Small intestine (tissue), 7 donors: Measurements from ENCODE around the gene SUGCT. TPM values are rescaled to one million over a fixed set of nuclear protein-coding genes. Genes with fewer than 3 reads are reported as not detected.
"Not testable (repeated sequence)": the region's sequence is repeated elsewhere in the genome, so short reads cannot be mapped to it uniquely, and the experiment has no call there.

Source experiments
- DNase-seq, 2 donors: peaks; one replicate each; pipeline versions ENCODE4 v3.0.0 to v3.0.0-alpha.2; 2013
- FAIRE-seq: peaks from 2 replicates; lab custom pipeline; 2012; peaks lifted over from hg19 to GRCh38; lab: Jason Lieb, UNC
- H3K27ac ChIP-seq, 3 donors: one replicate each; pipeline ENCODE4 v1.5.1; 2013; ENCODE audit warnings: low read length in 2 of 3, mild to moderate bottlenecking in 2 of 3, control low read depth in 1 of 3, inconsistent platforms in 1 of 3, low read depth in 1 of 3, moderate library complexity in 1 of 3
- H3K27me3 ChIP-seq, 3 donors: one replicate each; pipeline ENCODE4 v1.6.1; 2013; ENCODE audit warnings: low read length in 3 of 3, inconsistent platforms in 1 of 3; ENCODE audit not compliant: control insufficient read depth in 3 of 3, insufficient read depth in 3 of 3
- H3K36me3 ChIP-seq, 3 donors: one replicate each; pipeline ENCODE4 v1.6.1; 2013; ENCODE audit warnings: low read length in 3 of 3, inconsistent platforms in 1 of 3, low read depth in 1 of 3, mild to moderate bottlenecking in 1 of 3, moderate library complexity in 1 of 3; ENCODE audit not compliant: control insufficient read depth in 3 of 3, insufficient read depth in 2 of 3
- H3K4me1 ChIP-seq, 3 donors: one replicate each; pipeline ENCODE4 v1.6.1; 2013; ENCODE audit warnings: low read length in 2 of 3, inconsistent platforms in 1 of 3, low read depth in 1 of 3, mild to moderate bottlenecking in 1 of 3, moderate library complexity in 1 of 3; ENCODE audit not compliant: control insufficient read depth in 3 of 3, insufficient read depth in 2 of 3
- H3K4me3 ChIP-seq, 3 donors: one replicate each; pipeline ENCODE4 v1.5.1; 2013; ENCODE audit warnings: low read length in 3 of 3, control low read depth in 1 of 3, inconsistent platforms in 1 of 3, low read depth in 1 of 3, mild to moderate bottlenecking in 1 of 3, moderate library complexity in 1 of 3
- H3K9me3 ChIP-seq, 2 donors: one replicate each; pipeline ENCODE4 v1.6.1; 2013; ENCODE audit warnings: low read depth in 1 of 2, low read length in 1 of 2; ENCODE audit not compliant: control insufficient read depth in 2 of 2, insufficient read depth in 1 of 2
- WGBS, 3 donors: extraction: QIAGEN DNeasy Blood & Tissue Kit; methylation state at CpG; one replicate each; pipeline ENCODE4 v1.1.7; 2013; 5-methylcytosine and 5-hydroxymethylcytosine counted together
- polyA plus RNA-seq, 4 donors: library from polyadenylated mRNA; stranded (reverse) in 3 of 4; unstranded in 1 of 4; fragments of 200-250 nt in 3 of 4; fragments of 120-200 nt in 1 of 4; gene quantifications; one replicate each; pipeline versions ENCODE4 v1.2.1 to v1.2.3, GENCODE V29; 2013
- donor health status: healthy with polysubstance abuse.
- donor health status: control.
- donor health status: control.
- donor health status: Bipolar disorder and iron deficiency.
- donor health status: healthy.

The SUGCT gene
- polyA plus RNA-seq, 4 donors, result 0.54 to 26.9 (median 2.5) TPM

- no peak for FAIRE-seq
- no peaks in the 10 kb centered on the region for H3K9me3 ChIP-seq
- H3K36me3 ChIP-seq, result no peaks in the 10 kb centered on the region
- H3K4me1 ChIP-seq, result no peaks in the 10 kb centered on the region
- no peaks in the 10 kb centered on the region for H3K27me3 ChIP-seq
- no peak overlapping the region for H3K27ac ChIP-seq
- no peak for DNase-seq
- WGBS, 3 donors, result 85 to 94% (median 86%) methylated on average over 1 of the region's 1 CpG
- H3K4me3 ChIP-seq, result no peak overlapping the region
Observed at GRCh38 chr7:40394400-40394799, 259.6 kb downstream of the SUGCT start.

GRCh38 chr7:40400525-40400924 lies 265.7 kb downstream of the SUGCT start:
- no peaks in the 10 kb centered on the region for H3K4me1 ChIP-seq
- WGBS, 3 donors, result 90 to 92% (median 91%) methylated on average over 4 of the region's 4 CpGs
- no peaks in the 10 kb centered on the region for H3K9me3 ChIP-seq
- DNase-seq, result no peak
- H3K4me3 ChIP-seq, result no peak overlapping the region
- FAIRE-seq, result no peak
- H3K36me3 ChIP-seq, result no peaks in the 10 kb centered on the region
- no peaks in the 10 kb centered on the region for H3K27me3 ChIP-seq
- H3K27ac ChIP-seq, result no peak overlapping the region

GRCh38 chr7:40401406-40401805 lies 266.6 kb downstream of the SUGCT start:
- DNase-seq, result no peak
- H3K36me3 ChIP-seq, result no peaks in the 10 kb centered on the region
- H3K4me1 ChIP-seq, result no peaks in the 10 kb centered on the region
- H3K9me3 ChIP-seq, result no peaks in the 10 kb centered on the region
- H3K27ac ChIP-seq, result no peak overlapping the region
- FAIRE-seq, result no peak
- no peaks in the 10 kb centered on the region for H3K27me3 ChIP-seq
- H3K4me3 ChIP-seq, result no peak overlapping the region
- WGBS, 3 donors, result 82 to 93% (median 88%) methylated on average over 1 of the region's 1 CpG

- H3K9me3 ChIP-seq, result no peaks in the 10 kb centered on the region
- FAIRE-seq, result no peak
- 59 to 61% (median 59%) methylated on average over 5 of the region's 5 CpGs for WGBS, 3 donors
Observed at GRCh38 chr7:40402661-40403060, 267.9 kb downstream of the SUGCT start.

GRCh38 chr7:40403703-40404476 lies 269.1 kb downstream of the SUGCT start:
- WGBS, 3 donors, result 83 to 95% (median 92%) methylated on average over 3 of the region's 3 CpGs
- no peaks in the 10 kb centered on the region for H3K4me1 ChIP-seq
- no peak for DNase-seq
- H3K9me3 ChIP-seq, result no peaks in the 10 kb centered on the region
- H3K4me3 ChIP-seq, result no peak overlapping the region
- H3K27ac ChIP-seq, result no peak overlapping the region
- H3K27me3 ChIP-seq, result no peaks in the 10 kb centered on the region
- no peak for FAIRE-seq
- H3K36me3 ChIP-seq, result no peaks in the 10 kb centered on the region

More at GRCh38 chr7:40402661-40403060, 267.9 kb downstream of the SUGCT start:
- H3K4me3 ChIP-seq, result no peak overlapping the region
- H3K36me3 ChIP-seq, result no peaks in the 10 kb centered on the region
- no peaks in the 10 kb centered on the region for H3K4me1 ChIP-seq
- no peaks in the 10 kb centered on the region for H3K27me3 ChIP-seq
- H3K27ac ChIP-seq, result no peak overlapping the region
- DNase-seq, result no peak

- Histone ChIP-seq H3K4me3 (no peak overlapping the region), H3K9me3 (no peaks in the 10 kb centered on the region), H3K36me3 (no peaks in the 10 kb centered on the region), H3K27me3 (no peaks in the 10 kb centered on the region), H3K27ac (no peak overlapping the region), H3K4me1 (no peaks in the 10 kb centered on the region)
- DNase-seq (no peak), FAIRE-seq (no peak)
- 80 to 86% (median 85%) methylated on average over 2 of the region's 2 CpGs for WGBS, 3 donors
Observed at GRCh38 chr7:40405991-40406390, 271.2 kb downstream of the SUGCT start.

- Histone ChIP-seq H3K27me3 (no peaks in the 10 kb centered on the region), H3K27ac (no peak overlapping the region), H3K9me3 (no peaks in the 10 kb centered on the region), H3K4me3 (no peak overlapping the region), H3K36me3 (no peaks in the 10 kb centered on the region), H3K4me1 (no peaks in the 10 kb centered on the region)
- 82 to 94% (median 91%) methylated on average over 2 of the region's 2 CpGs for WGBS, 3 donors
- FAIRE-seq (no peak), DNase-seq (no peak)
Observed at GRCh38 chr7:40412323-40412722, 277.5 kb downstream of the SUGCT start.

- not testable (repeated sequence) for H3K36me3 ChIP-seq, H3K27me3 ChIP-seq, H3K4me1 ChIP-seq, H3K9me3 ChIP-seq, DNase-seq, H3K4me3 ChIP-seq, H3K27ac ChIP-seq, FAIRE-seq
- WGBS, 3 donors, result 83 to 95% (median 93%) methylated on average over 9 of the region's 9 CpGs
Observed at GRCh38 chr7:40414704-40415103, 279.9 kb downstream of the SUGCT start.

GRCh38 chr7:40418448-40418847 lies 283.6 kb downstream of the SUGCT start:
- no peak overlapping the region for H3K27ac ChIP-seq
- no peaks in the 10 kb centered on the region for H3K27me3 ChIP-seq
- 72 to 83% (median 74%) methylated on average over 1 of the region's 1 CpG for WGBS, 3 donors
- H3K36me3 ChIP-seq, result no peaks in the 10 kb centered on the region
- H3K4me1 ChIP-seq, result no peaks in the 10 kb centered on the region
- no peak overlapping the region for H3K4me3 ChIP-seq
- FAIRE-seq (no peak), DNase-seq (no peak)
- no peaks in the 10 kb centered on the region for H3K9me3 ChIP-seq
